SU-DHL-6 (cell line): ENCODE results near the gene NFAT5.

Source experiments
- EZH2phosphoT487 ChIP-seq: fragments of 200-600 bp; sonication (generic), shearing (Covaris generic); conservative IDR thresholded peaks from 2 replicates; pipeline ENCODE4 v1.6.1; 2018; ENCODE audit warnings: mild to moderate bottlenecking, antibody characterized with exemption, low read length, moderate library complexity, mixed read lengths
- TF ChIP-seq, protein P1 (sequence below): fragments of 200-600 bp; sonication (generic); IDR thresholded peaks from one replicate; pipeline ENCODE4 v1.5.1; 2017; ENCODE audit warnings: antibody characterized with exemption, mild to moderate bottlenecking, low read length, moderate library complexity; ENCODE audit not compliant: insufficient read depth, poor library complexity, severe bottlenecking

- TF ChIP-seq, protein P1, sequence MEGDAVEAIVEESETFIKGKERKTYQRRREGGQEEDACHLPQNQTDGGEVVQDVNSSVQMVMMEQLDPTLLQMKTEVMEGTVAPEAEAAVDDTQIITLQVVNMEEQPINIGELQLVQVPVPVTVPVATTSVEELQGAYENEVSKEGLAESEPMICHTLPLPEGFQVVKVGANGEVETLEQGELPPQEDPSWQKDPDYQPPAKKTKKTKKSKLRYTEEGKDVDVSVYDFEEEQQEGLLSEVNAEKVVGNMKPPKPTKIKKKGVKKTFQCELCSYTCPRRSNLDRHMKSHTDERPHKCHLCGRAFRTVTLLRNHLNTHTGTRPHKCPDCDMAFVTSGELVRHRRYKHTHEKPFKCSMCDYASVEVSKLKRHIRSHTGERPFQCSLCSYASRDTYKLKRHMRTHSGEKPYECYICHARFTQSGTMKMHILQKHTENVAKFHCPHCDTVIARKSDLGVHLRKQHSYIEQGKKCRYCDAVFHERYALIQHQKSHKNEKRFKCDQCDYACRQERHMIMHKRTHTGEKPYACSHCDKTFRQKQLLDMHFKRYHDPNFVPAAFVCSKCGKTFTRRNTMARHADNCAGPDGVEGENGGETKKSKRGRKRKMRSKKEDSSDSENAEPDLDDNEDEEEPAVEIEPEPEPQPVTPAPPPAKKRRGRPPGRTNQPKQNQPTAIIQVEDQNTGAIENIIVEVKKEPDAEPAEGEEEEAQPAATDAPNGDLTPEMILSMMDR: no peak
- no peak for TF ChIP-seq EZH2phosphoT487
Observed at GRCh38 chr16:69745959-69746358, 180.2 kb downstream of the NFAT5 start.
